Cardiac muscle cell (in vitro differentiated cells and primary cell): ENCODE measurements around the gene DPYD. TPM values are rescaled to one million over a fixed set of nuclear protein-coding genes. Genes with fewer than 3 reads are reported as not detected.
A peak's percentile ranks its signal among the peaks of the same experiment; 100 is the strongest.

Experiments
- DNase-seq, 2 donors: peaks; one replicate each; pipeline versions ENCODE4 v3.0.0 to v3.0.0-alpha.2; 2010 to 2017; ENCODE audit warnings: low read depth in 1 of 2, low spot score in 1 of 2
- H3K27ac ChIP-seq: fragments of 200-600 bp; sonication (generic); 2 replicates; pipeline ENCODE4 v1.5.1; 2016
- H3K27me3 ChIP-seq: fragments of 200-600 bp; sonication (generic); 2 replicates; pipeline ENCODE4 v1.6.0; 2016; ENCODE audit warnings: control low read depth
- H3K36me3 ChIP-seq: fragments of 200-600 bp; sonication (generic); 2 replicates; pipeline ENCODE4 v1.5.1; 2016; ENCODE audit warnings: control low read depth
- H3K4me1 ChIP-seq: fragments of 200-600 bp; sonication (generic); 2 replicates; pipeline ENCODE4 v1.8.1; 2017; ENCODE audit warnings: low read depth, mild to moderate bottlenecking, mixed run types
- H3K4me3 ChIP-seq: fragments of 200-600 bp; sonication (generic); 2 replicates; pipeline ENCODE4 v1.5.1; 2016; ENCODE audit warnings: mild to moderate bottlenecking
- H3K9me3 ChIP-seq: fragments of 200-600 bp; sonication (generic); 2 replicates; pipeline ENCODE4 v1.5.1; 2017; ENCODE audit warnings: low read depth, mild to moderate bottlenecking, control low read depth
- polyA plus RNA-seq: library from polyadenylated mRNA; unstranded; fragments of >200 nt; fragmentation: Nextera tagmentation; extraction: Ambion mirVana; gene quantifications from 2 replicates; pipeline ENCODE4 v1.2.1, GENCODE V29; 2016
- total RNA-seq: library from RNA; depleted of rRNA; stranded (reverse); fragments of >200 nt; gene quantifications from 2 replicates; pipeline ENCODE4 v1.2.3, GENCODE V29; 2016
- TF ChIP-seq, protein P1 (sequence below): IDR thresholded peaks from 2 replicates; pipeline ENCODE4 v1.5.1; 2012; ENCODE audit warnings: low read depth, mild to moderate bottlenecking, low read length

The DPYD gene
- total and polyA plus RNA-seq, 2 experiments from 2014 or later: 0.66 to 2.0 TPM

DNA sequence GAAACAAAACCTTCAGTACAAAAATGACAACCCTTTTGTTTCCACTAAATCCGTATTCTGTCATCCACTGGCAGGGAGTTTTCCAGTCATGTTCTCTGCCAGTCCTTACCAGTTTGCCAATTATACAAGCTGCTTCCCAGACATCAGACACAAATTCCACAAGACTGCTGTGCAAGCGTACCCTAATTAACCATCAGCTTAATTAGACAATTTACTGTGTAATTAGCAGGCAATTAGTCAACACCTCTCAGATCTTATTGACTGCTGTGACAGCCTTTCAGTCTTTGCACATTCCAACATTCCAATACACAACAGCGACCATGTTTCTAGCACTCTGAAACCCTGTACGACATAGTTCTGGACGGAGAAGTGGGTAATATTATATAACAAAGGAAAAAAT lies 420.1 kb downstream of the DPYD start:
- Histone ChIP-seq H3K27ac (no peak overlapping the region), H3K4me3 (no peak overlapping the region), H3K9me3 (no peaks in the 10 kb centered on the region), H3K36me3 (no peaks in the 10 kb centered on the region), H3K27me3 (no peaks in the 10 kb centered on the region), H3K4me1 (peaks cover 3% of the 10 kb centered on the region)
- TF ChIP-seq, protein P1, sequence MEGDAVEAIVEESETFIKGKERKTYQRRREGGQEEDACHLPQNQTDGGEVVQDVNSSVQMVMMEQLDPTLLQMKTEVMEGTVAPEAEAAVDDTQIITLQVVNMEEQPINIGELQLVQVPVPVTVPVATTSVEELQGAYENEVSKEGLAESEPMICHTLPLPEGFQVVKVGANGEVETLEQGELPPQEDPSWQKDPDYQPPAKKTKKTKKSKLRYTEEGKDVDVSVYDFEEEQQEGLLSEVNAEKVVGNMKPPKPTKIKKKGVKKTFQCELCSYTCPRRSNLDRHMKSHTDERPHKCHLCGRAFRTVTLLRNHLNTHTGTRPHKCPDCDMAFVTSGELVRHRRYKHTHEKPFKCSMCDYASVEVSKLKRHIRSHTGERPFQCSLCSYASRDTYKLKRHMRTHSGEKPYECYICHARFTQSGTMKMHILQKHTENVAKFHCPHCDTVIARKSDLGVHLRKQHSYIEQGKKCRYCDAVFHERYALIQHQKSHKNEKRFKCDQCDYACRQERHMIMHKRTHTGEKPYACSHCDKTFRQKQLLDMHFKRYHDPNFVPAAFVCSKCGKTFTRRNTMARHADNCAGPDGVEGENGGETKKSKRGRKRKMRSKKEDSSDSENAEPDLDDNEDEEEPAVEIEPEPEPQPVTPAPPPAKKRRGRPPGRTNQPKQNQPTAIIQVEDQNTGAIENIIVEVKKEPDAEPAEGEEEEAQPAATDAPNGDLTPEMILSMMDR: no peak
- DNase-seq: peak in 1 of 2 donors; percentile 19

DNA sequence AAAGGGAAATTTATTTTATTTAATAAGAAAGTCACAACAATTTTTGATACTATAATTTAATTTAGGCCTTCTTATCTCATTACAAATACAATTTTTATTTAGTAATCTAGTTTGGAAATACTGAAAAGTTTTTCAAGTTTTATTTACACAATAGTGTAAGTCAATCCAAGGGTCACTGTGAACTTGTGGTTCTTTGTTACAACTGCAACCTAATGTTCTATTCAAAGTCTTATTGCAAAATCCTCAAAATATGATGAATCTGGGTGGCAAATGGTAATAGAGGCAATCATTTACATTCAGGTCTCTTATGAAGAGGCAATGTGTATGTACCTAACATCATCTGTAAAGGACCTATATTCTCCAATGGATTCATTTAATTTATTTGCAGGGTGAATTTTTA lies 421.2 kb downstream of the DPYD start:
- no peaks in the 10 kb centered on the region for H3K36me3 ChIP-seq
- TF ChIP-seq, protein P1: no peak
- DNase-seq: peak in 1 of 2 donors; percentile 37
- no peaks in the 10 kb centered on the region for H3K4me1 ChIP-seq
- H3K9me3 ChIP-seq: no peaks in the 10 kb centered on the region
- H3K27ac ChIP-seq: no peak overlapping the region
- no peaks in the 10 kb centered on the region for H3K27me3 ChIP-seq
- no peak overlapping the region for H3K4me3 ChIP-seq

DNA sequence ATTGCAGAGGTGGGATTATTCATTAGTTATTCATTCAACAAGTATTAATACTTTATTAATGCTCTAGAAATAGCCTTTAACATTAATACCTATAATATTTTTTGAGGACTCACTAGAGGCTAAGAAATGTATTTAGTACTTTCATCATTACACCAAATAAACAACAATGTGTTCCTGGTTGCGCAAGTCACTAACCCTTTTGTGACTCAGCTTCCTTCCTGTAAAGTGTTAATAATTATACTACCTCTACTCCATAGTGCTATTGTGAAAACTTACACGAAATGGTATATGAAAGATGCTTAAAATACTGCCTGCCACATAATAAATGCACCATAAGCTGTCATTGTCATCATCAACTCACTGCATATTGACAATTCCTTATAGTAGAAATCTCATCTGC lies 431.0 kb downstream of the DPYD start:
- Histone ChIP-seq H3K4me3 (no peak overlapping the region), H3K9me3 (no peaks in the 10 kb centered on the region)
- DNase-seq: peak in 1 of 2 donors; percentile 75

DNA sequence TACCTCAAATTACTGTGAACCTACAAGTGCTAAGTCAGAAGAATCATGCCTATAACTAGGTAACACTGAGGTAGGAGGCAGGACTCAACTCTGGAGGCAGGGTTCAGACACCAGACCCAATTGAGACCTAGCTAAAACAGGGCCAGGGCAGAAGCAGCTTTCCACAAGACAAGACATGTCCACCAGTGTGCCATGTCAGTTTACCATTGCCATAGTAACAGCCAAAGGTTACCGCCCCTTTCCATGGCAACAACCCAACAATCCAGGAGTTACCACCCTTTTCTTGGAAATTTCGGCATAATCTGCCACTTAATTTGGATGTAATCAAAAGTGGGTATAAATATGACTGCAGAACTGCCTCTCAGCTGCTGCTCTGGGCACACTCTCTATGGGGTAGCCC lies 432.3 kb downstream of the DPYD start:
- TF ChIP-seq, protein P1: no peak
- no peaks in the 10 kb centered on the region for H3K9me3 ChIP-seq
- H3K4me3 ChIP-seq: no peak overlapping the region
- no peaks in the 10 kb centered on the region for H3K27me3 ChIP-seq
- no peak for DNase-seq
- no peaks in the 10 kb centered on the region for H3K4me1 ChIP-seq
- no peaks in the 10 kb centered on the region for H3K36me3 ChIP-seq
- no peak overlapping the region for H3K27ac ChIP-seq

More for the DNA sequence above, 431.0 kb downstream of the DPYD start:
- H3K27me3 ChIP-seq: no peaks in the 10 kb centered on the region
- H3K4me1 ChIP-seq: no peaks in the 10 kb centered on the region
- H3K36me3 ChIP-seq: no peaks in the 10 kb centered on the region
- H3K27ac ChIP-seq: no peak overlapping the region
- TF ChIP-seq, protein P1: no peak

DNA sequence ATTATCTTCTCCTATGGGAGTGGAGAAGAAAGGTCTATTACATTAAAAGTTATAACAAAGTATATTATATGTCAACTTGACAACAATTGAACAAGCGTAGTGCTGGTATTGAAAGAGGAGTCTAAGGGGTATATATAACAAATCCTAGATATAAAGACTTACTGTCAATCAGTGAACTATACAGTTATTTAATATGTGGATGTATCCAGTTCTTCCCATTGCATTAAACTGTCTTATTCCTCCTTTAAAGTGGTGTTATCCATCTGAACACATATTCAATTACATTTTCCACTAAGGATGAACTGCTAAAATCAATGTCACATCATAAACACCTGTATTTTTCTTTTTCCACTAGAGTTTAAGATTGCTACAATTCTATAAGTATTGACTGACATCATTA lies 438.8 kb downstream of the DPYD start:
- no peak for DNase-seq
- no peaks in the 10 kb centered on the region for H3K27me3 ChIP-seq
- no peaks in the 10 kb centered on the region for H3K36me3 ChIP-seq
- no peaks in the 10 kb centered on the region for H3K9me3 ChIP-seq
- H3K27ac ChIP-seq: no peak overlapping the region
- TF ChIP-seq, protein P1: no peak
- no peak overlapping the region for H3K4me3 ChIP-seq
- no peaks in the 10 kb centered on the region for H3K4me1 ChIP-seq

DNA sequence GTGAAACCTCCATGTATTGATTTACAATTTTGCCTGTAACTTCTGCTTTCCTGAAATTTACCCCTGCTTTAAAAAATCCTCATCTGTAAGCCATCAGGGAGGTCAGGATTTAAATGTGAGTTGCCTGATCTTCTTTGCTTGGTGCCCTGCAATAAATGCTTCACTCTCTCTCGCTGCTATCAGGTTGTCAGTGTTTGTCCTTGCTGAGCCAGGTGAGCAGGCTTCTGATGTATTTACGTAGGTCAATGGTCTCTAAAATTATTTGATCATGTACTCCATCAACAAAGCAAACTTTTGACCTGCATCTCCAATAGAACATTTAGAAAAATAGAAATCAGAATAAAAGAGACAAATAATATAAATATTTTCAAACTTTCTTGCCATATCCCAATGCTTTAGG lies 453.4 kb downstream of the DPYD start:
- Histone ChIP-seq H3K4me3 (no peak overlapping the region), H3K36me3 (no peaks in the 10 kb centered on the region), H3K27me3 (no peaks in the 10 kb centered on the region), H3K27ac (no peak overlapping the region), H3K9me3 (no peaks in the 10 kb centered on the region), H3K4me1 (no peaks in the 10 kb centered on the region)
- TF ChIP-seq, protein P1: no peak
- DNase-seq: no peak
